Epithelial cell of umbilical artery (primary cell): ENCODE results near the gene TUBA1C. TPM values are rescaled to one million over a fixed set of nuclear protein-coding genes. Genes with fewer than 3 reads are reported as not detected.

Experiments used
- total RNA-seq: library from RNA; depleted of rRNA; stranded (reverse); fragments of >200 nt; gene quantifications from 2 replicates; pipeline ENCODE4 v1.2.3, GENCODE V29; 2014

The TUBA1C gene
- 324 and 374 TPM in 2 replicates for total RNA-seq

DNA sequence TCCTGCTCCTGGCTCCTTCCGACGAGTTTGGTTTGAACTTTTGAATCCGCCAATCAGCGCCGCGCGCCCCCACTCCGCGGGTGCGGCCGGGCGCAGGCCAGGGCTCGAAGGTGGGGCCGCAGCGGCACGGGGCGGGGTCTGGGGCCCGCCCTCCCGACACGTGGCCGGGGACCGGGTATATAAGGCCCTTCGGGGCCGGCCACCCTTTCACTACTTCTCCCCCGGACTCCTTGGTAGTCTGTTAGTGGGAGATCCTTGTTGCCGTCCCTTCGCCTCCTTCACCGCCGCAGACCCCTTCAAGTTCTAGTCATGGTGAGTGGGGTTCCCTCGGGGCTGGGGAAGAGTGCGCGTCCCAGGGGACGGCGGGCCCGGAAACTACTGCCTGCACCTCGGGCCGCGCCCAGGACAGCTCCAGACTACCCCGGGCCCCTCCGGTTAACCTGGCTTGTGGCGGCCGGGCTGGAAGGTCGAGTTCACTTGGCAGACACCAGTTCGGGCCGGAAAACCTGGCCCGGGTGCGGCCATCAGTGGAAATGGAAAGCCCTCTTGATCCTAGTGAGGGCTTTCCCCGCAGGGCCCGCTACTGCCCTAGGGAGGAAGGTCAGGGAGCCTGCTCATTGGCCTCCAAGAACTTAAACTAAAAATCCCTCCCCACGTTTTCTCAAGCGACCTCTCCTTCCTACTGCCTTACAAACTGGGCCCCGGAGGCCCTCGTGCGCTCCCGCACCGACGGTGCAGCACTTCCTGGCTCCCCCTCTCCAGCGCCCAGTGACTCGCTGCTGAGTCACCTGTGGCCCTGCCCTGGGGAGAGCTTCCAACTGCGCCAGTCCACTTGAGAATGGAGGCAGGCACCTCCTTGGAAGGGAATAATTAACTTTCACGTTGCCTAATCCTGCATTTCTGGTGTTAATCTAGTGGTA lies at the start of gene TUBA1C:
Gene TUBA1C, plus strand, starts transcription at position 210 of the 920 bp plus-strand sequence. Its CDS starts 100 bp downstream, at position 310.

DNA sequence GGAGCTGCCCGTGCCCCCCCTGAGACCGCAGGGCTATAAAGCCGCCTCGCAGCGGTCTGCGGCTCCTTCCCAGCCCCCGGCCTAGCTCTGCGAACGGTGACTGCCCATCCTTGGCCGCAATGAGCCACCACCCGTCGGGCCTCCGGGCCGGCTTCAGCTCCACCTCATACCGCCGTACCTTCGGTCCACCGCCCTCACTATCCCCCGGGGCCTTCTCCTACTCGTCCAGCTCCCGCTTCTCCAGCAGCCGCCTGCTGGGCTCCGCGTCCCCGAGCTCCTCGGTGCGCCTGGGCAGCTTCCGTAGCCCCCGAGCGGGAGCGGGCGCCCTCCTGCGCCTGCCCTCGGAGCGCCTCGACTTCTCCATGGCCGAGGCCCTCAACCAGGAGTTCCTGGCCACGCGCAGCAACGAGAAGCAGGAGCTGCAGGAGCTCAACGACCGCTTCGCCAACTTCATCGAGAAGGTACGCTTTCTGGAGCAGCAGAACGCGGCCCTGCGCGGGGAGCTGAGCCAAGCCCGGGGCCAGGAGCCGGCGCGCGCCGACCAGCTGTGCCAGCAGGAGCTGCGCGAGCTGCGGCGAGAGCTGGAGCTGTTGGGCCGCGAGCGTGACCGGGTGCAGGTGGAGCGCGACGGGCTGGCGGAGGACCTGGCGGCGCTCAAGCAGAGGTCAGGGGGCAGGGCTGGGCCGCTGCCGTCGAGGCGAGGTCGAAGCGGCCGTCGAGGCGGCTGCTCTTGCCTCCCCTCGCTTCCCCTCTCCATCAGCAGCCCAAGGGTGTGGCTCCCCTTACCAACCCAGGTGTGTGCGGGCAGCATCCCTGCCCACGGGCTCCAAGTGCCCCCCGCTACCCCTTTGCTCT lies 30.4 kb downstream of the TUBA1C start, which contains the start of gene PRPH:
Gene PRPH, plus strand, starts transcription at position 66 of the 855 bp plus-strand sequence. Its CDS starts 54 bp downstream, at position 120.

DNA sequence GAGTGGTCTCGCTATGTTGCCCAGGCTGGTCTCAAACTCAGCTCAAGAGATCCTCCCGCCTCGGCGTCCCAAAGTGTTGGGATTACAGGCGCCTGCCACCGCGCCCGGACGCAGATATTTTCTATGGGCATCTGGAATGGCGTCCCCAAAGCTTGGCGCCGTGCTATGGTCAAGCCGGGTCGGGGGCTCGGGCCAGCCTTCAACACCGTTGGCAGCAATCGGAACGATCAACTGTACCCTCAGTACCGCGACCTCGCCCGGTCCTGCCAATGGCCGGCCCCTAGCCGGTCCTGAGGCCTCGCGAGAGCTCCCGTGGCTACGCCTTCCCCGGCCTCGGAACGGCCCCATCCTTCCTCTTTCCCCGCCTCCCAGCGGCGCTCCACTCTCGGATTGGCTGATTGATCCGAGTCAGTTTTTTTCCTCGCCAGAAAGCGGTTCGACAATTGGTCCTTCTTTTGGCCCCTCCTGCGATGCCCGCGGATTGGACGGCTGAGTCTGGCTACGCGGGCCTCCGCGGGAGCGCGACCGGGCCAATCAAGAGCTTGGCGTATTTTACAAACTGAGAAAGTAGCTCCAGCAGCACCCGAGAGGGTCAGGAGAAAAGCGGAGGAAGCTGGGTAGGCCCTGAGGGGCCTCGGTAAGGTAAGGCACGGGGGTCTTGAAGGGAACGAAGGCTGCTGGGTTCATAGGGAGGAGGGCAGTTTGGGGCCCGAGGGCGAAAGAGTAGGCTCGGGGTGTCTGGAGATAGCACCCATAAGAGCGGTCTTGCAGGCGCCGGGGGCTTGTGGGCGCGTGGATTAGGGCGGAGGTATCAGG lies 58.0 kb downstream of the TUBA1C start, which contains the start of gene TROAP:
Gene TROAP, plus strand, starts transcription at position 548 of the 816 bp plus-strand sequence. CDS start 354 bp downstream, outside the sequence.

Other genes with a start within 250 kb of the TUBA1C start
- 50.5 and 62.7 TPM in 2 replicates for gene PRKAG1, start 246.3 kb upstream of the TUBA1C start, total RNA-seq
- 21.1 and 29.8 TPM in 2 replicates for gene KMT2D, start 204.3 kb upstream of the TUBA1C start, total RNA-seq
- 1.6 and 4.9 TPM in 2 replicates for gene RHEBL1, start 195.1 kb upstream of the TUBA1C start, total RNA-seq
- 3.9 and 9.9 TPM in 2 replicates for gene DHH, start 170.3 kb upstream of the TUBA1C start, total RNA-seq
- 84.8 and 91.6 TPM in 2 replicates for gene LMBR1L, start 154.2 kb upstream of the TUBA1C start, total RNA-seq
- 1,902 and 1,994 TPM in 2 replicates for gene TUBA1B, start 133.7 kb upstream of the TUBA1C start, total RNA-seq
- gene TUBA1A, start 76.0 kb upstream of the TUBA1C start, total RNA-seq: 573 and 1,233 TPM in 2 replicates
- not detected in 2 replicates for gene PRPH, start 30.1 kb downstream of the TUBA1C start, total RNA-seq
- gene TROAP, start 58.2 kb downstream of the TUBA1C start, total RNA-seq: 8.1 and 9.1 TPM in 2 replicates
- not detected in 2 replicates for gene C1QL4, start 72.1 kb downstream of the TUBA1C start, total RNA-seq
- 0.61 and 1.3 TPM in 2 replicates for gene DNAJC22, start 81.8 kb downstream of the TUBA1C start, total RNA-seq
- gene SPATS2, start 102.4 kb downstream of the TUBA1C start, total RNA-seq: 46.8 and 48.0 TPM in 2 replicates